NCI-H748 (cell line): ENCODE results near the gene MGAT5.

Experiments
- DNase-seq: peaks from one replicate; lab custom pipeline; 2025; ENCODE audit not compliant: unreplicated experiment; lab: John Stamatoyannopoulos, UW

MGAT5 gene

DNA sequence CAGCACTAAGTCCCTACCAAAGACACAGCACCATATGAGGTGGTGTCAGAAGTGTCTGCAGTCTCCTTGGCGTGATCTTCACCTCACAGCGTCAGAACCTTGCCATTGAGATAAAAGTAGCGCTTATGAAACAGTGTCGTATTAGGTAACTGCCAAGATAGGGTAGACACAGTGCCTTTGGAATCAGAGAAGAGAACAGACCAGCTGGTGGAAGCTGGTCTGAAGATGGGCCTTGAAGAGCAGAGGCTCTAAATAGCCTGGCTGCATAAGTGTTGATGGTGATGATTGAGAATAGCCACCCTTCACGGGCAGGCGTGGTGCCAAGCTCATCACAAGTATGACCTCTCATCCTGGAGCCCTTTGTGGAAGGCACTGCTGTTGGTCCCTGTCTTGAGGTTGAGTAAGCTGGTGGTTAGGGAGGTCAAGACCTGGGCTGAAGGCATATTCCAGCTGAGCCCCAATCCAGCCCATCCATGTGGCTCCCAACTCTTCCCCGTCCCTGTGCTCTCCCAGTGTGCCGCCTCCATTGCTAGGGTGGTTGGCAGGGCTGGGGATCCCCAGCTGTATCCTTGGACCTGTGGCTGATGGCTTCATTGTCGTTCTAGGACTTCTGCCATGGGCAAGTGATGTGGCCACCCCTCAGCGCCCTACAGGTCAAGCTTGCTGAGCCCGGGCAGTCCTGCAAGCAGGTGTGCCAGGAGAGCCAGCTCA lies 187.4 kb downstream of the MGAT5 start:
- DNase-seq = no peak

DNA sequence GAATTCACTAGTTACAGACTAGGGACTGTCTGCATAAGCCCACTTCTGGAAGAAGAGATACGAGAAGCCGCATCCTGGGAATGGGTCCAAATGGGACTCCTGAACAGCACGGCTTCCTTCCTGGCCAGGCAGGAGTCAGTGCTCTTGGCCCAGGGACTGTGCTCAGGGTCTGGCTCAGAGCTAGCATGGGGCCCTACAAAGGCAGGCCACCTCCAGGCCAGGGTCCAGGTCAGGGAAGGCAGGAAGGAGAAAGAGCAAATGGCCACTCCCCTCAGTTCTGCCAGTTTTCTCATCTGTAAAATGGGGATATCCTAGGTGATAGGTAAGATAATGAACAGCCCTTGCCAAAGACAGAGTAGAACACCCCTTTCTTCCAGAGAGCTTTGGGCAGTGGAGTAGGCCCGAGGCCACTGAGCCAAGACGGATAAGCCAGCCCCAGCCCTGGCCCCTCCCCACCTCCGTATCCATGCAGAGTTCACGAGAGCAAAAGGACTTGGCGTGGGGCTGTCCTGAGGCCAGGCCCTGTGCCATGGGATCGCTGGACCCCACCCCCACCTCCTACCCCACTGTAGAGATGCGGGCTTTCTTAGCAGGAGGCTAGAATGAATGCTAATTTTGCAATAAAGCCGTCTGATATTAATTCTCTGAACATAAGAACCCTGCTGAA lies 190.1 kb downstream of the MGAT5 start:
- no peak for DNase-seq

DNA sequence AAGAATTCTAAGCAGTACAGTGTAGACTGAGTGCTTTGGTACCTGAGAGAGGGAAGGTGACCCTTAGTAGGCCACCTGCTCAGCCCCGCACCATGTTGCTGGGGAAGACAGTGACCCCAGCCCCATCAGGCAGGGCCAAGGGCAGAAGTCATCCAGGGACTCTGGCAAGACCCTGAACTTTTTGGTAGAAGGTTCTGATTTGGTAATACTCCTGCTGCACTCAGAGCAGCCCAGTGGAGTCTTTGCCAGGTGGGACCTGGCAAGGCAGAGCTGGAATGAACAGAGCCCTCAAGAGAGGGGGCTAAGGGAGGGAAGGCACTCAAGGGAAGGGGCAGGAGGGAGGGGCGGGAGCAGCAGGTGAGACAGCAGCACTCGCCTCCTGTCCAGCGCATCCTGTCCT lies 191.2 kb downstream of the MGAT5 start:
- no peak for DNase-seq

DNA sequence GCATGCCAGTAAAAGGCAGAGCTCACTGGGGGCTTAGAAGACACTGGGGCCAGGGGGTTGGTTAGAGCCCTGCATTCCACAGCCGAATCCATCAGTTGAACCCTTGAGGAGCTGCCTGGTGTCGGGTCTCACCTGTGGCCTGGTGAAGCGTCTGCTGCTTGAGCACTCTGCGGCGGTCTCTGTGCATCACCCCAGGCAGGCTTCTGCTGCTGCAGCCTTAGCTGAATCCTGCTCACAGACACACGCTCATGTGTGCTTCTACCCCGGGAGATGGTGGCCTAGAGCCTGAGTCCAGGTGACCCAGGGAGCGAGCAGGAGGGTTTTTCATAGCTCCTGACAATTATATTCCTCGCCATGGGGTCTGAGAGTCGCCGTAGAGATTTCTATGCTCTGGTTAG lies 192.1 kb downstream of the MGAT5 start:
- no peak for DNase-seq

DNA sequence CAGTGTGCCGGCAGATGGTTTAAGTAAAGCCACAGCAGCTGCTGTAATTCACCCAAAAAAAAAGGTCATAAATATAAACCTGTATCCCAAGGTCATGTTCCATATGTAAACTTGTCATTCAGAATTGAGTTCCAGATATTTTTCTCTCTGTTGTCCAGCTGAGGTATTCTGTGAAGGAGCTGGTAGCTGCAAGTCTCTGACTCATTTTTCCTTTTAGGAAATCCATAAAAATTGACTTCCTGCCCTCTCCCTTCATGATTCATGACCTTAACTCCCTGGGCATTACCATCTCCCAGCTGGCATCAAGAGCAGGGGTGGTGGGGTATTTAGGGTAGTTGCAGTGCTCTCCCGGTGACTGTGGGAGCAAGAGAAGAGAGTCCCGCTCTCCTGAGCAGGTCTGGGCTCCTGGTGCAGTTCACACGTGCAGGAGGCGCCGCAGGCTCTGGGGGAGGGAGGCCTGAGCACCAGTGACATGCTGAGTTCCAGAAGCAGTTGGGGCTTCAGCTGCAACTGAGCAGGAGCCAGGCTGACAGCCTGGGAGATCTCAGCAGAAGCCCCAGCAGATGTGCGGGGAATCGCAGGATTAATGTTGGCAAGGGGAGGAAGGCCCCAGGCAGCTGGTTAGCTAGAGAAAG lies 192.6 kb downstream of the MGAT5 start:
- DNase-seq = no peak

DNA sequence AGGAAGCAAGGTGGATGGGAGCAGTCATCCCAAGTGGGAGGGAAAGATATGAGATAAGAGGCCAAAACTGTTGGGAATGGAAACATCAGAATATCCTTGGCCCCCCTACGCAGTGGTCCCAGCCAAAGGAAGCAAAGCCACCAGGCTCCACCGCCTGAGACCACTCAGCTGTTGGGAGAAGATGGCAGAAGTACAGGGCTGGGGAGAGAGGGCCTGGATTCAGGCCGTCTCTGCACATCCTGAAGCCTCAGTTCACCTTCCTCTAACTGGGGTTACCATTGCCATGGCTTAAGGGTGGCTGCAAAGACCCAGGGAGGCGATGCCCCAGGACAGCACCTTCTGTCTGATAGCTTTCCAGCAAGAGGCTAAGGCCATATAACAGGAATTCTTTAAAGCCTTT lies 193.8 kb downstream of the MGAT5 start:
- DNase-seq = no peak

DNA sequence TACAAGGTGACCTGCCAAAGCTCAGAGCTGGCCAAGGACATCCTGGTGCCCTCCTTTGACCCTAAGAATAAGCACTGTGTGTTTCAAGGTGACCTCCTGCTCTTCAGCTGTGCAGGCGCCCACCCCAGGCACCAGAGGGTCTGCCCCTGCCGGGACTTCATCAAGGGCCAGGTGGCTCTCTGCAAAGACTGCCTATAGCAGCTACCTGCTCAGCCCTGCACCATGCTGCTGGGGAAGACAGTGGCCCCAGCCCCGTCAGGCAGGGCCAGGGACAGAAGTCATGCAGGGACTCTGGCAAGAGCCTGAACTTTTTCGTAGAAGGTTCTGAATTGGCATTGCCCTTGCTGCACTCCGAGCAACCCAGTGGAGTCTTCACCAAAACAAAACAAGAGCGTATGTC lies 194.8 kb downstream of the MGAT5 start:
- no peak for DNase-seq

DNA sequence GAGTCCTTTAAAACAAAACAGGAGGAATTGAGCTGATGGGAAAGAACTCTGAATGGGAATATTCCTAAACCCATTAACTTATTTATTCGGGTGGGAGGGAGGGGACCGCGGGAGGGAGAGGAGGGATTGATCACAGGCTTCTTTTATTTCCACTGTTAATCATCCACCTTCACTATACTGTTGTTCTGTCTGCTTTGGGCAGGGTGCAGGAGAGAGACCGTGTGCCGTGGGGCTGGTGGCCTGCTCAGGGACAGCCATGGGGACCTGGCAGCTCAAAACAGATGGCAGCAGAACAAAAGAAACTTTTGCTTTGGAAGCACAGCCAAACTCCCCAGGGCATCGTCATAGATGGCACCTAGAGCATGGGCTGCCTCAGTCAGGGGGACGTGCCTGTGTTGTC lies 195.3 kb downstream of the MGAT5 start:
- no peak for DNase-seq

DNA sequence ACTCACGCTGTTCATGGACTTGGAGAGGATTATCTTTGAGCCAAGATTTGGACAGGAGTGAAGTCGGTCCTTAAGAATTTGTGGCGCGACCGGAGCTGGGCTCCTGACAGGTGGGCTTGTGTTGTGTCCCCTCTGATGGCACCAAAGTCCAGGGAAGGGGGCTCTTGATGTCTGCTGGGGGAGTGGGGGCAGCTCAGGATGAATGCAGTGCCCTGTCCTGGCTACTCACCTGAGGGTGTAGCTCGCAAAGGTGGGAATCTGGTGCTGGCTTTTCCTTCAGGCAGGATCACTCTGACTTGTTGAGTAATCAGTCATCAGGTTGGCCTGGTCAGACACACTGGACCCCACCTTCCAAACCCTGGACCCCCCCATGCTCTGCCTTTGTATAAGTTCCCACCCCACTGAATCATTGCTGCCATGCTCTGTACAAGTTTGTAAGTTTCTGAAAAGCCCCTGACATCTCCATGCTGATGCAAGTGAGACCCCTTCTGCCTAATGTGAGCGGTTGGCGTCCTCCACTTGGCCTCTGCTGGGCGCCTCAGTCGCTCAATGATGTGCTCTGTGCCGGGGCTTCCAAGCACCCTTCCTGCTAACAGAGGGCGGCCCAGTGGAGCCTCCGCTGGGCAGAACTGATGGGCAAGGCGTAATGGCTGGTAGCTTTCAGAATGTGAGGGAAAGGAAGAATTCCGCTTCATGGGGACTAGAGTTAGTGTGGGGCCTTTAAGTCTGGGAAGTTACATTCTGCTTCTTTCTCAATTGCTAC lies 196.1 kb downstream of the MGAT5 start:
- DNase-seq = no peak

DNA sequence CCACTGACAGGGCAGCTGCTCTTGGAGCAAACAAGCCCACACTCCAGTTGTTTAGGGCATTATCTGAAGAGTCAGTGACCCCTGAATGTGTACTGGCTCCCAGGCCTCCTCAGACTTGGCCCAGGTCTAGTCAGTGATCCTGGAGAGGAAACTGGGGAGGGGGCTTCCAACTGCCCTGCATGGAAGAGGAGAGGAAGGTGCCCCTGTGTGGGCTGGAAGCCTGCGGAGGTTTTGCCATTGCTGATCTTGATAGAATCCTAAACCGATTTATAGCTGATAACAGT lies 197.4 kb downstream of the MGAT5 start:
- no peak for DNase-seq

DNA sequence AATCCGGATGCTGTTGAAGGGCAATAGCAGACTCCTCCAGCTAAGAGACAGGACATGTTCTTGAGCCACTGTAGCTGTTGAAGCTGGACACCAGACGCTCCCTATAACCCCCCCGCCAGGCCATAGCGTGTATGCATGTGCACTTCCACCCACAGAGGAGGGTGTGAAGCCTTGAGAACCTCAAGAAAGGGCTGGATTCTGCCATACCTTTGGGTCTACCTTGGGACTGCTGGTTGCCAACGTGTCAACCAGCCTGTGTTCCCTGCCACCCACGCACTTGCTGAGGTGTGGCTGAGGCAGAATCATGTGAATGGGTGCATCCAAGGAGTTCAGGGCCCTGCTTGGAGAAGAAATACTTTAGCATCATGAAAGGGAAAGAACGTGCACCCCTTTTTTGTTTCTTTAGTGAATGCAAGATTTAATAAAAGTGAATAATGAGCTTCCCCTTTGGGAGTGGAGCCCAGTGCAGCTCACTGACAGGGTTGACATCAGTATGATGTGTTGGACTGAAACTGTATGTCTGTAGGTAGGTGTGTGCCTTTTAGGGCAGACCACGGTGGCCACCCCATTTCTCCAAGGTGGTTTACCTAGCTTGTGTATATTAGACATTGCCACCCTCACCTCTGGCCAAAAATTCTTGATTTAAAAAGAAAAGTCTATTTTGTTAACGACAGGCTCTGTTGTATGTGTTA lies 198.3 kb downstream of the MGAT5 start:
- no peak for DNase-seq

DNA sequence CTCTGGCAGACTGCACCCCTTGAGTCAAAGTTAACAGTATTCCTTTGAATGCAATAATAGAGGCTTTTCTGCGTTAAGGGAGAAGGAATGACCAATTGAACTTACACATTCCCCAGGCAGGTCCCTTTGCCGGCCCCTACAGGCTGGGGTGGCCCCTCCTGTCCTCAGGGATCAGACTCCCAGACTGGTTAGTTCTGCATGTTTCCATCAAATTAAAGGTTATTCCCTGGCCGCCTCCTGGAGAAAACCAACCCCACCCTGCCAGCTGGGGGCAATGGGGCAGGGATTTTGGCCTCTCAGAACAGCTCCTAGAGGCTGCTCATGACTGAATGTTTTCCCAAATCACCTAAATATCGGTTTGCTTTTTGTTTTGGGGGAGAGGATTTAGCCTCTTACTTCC lies 199.6 kb downstream of the MGAT5 start:
- DNase-seq = no peak

DNA sequence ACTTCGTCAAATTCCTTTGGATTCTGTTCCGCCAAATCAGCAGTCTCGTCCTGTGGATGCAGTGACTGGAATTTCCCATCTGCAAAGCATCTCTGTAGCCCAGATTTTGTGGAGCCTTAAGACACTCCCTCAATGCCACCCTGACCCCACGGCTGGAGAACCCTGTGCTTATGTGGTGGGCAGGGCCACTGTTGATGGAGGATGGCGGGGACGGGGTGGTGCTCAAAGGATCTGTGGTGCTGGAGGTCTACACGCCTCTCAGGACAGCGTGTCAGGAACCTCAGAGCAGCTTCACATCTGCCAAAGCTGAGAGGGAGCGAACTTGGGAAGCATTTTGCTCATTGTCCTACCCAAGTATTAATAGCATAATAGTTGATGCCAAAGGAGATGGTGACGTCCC lies 200.1 kb downstream of the MGAT5 start:
- no peak for DNase-seq

DNA sequence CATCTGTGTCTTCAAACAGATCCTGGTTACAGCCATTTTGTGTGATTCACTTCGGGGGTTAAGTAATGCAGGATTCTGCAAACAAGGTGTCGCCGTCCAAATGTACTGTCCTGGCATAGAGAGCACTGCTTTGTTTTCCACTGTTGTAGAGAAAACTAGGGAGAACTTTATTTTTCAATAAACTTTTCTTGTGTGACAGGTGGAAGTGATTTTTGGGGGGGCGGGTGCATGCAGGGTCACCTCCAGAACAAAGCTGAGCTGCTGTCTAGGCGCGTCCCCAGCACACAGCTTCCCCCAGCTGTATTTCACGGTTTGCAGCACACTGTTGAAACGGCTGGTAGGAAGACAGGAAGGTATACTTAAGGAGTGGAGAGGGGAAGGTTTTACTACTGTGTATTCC lies 200.6 kb downstream of the MGAT5 start:
- DNase-seq = no peak

DNA sequence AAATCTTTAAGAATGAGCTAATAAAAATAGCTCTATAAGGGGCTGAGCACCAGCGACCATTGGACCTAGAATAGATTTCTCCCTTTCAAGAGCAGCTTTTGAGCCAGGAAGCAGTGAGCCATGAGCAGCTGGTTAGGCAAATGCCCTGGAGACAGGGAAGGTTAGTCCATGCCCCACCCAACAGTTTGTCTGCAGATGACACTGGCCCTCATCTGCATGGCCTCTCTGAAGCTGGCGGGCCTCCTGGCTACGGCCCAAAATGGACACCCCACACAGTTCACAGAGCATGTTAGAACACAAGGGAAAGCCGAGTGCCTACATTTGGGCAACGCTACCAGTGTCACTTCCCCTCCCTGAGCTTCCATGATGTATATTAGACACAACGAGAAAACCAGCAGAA lies 201.1 kb downstream of the MGAT5 start:
- no peak for DNase-seq

DNA sequence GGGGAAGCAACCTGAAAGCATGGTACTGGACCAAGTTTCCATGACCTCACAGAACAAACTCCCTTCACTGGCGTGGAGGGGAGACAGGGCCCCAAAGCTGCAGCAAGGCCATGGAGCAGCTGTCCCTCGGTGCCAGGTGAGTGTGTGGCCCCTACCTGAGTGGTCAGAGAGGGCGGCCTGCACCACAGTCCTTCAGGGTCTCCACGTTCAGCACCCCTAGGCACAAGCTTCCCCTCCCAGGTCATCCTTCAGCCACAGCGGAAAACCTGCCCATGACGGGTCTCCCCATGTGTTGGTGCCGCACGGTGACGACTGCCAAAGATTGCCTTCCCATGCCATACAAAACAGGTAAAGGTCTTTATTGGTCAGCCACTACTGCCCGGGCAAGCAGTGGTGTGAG lies 201.6 kb downstream of the MGAT5 start:
- no peak for DNase-seq

DNA sequence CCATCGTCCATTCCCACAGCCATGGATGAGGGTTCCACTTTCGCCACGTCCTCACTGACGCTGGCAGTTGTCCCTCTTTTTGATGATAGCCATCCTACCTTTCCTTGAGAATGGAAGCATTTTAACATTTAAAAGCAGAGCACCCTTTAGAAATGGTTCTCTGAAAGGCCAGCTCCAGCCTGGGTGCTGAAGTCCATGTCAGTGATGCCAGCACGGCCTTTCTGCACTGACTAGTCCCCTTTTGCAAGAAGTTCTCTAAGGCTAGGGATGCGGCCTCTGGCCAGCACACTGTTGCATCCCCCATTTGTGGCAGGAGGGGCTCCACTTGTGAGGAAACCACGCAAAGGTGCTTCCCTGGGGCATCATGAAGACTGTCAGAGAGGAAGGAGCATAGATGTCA lies 203.5 kb downstream of the MGAT5 start:
- no peak for DNase-seq

DNA sequence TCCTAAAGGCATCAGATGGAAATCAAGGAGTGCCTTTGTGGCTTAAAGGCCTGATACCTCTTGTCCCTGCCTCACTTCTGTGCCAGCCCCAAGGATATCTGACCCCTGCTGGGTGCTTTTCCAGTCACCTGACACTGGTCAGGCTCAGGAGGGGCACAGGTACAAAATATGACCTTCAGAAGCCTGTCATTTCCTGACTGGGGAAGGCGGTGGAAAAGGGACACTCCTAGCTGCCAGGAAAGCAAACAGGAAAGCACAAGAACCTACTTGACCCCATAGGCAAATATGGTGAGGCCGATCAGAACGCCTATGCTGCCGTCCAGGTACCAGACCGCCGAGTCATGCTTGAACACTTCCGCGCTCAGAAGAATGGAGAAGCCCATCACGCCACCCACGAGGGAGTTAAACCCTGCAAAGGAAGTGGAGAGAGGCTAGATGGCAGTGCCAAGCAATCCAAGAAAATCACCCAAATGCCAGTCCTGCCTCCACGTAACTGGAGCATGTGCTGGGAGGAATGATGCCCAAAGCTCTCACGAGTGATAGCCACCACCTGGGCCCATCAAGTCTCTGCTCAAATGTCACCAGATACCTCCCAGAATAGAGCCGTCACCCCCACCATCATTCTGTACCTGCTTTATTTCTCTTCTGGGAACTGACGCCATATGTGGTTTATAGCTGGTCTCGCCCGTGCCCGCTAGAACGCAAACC lies 204.0 kb downstream of the MGAT5 start:
- no peak for DNase-seq

DNA sequence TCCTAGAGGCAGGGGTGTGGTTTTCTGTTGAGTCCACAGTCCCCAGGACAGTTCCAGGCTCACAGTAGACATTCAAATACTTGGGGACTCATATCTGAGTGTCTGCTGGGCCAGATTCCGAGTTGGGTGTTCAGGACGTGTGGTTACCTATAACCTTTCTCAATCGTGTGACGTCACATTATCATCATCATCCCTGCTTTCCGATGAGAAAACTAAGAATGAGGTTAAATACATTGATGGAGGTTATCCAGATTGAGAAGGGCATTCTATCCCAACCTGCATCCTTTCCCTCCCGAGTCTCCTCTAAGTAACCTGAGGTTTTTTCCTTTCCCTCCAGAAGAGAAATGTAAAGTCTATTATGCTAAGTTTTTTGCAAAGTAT lies 204.6 kb downstream of the MGAT5 start:
- no peak for DNase-seq

DNA sequence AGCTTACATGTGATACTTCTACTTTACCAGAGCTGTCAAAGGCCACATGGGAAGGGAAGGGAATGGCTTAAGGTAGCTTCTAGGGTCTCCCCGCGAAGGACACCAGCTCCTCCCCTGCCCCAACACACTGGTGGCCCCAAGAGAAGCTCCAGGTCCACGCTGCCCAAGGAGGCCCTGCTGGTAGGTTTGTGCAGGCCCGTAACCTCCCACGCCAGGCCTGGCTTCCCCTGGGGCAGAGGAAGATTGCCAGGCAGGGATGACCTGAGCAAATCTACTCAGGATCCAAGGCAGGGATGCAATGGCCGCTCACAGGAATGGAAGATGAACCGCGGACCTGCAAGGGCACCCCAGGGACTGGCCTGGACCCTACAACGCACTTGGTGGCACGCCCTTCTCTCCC lies 205.1 kb downstream of the MGAT5 start:
- no peak for DNase-seq
